HepG2 (cell line): ENCODE data around the gene VPS9D1. TPM values are rescaled to one million over a fixed set of nuclear protein-coding genes. Genes with fewer than 3 reads are reported as not detected.
A peak's percentile ranks its signal among the peaks of the same experiment; 100 is the strongest.

Source experiments
- CHD2 ChIP-seq: IDR thresholded peaks from 2 replicates; pipeline ENCODE4 v1.6.1; 2011; ENCODE audit warnings: low read depth, low read length, improper control_type of control experiment
- HOXA3 ChIP-seq: sonication (generic); formaldehyde crosslinking; IDR thresholded peaks from 2 replicates; pipeline ENCODE4 v1.5.0; 2020; ENCODE audit warnings: missing genetic modification reagents
- KDM5A ChIP-seq: fragments of 200-600 bp; sonication (generic); IDR thresholded peaks from 2 replicates; pipeline ENCODE4 v1.7.0; 2018; ENCODE audit warnings: antibody characterized with exemption, mild to moderate bottlenecking, low read length, borderline replicate concordance
- KMT2A ChIP-seq: sonication (generic); formaldehyde crosslinking; IDR thresholded peaks from 2 replicates; pipeline ENCODE4 v1.4.0; 2020; ENCODE audit warnings: missing genetic modification reagents
- POLR2AphosphoS5 ChIP-seq: IDR thresholded peaks from 2 replicates; pipeline ENCODE4 v1.6.1; 2012; ENCODE audit warnings: low read depth, low read length
- SETDB1 ChIP-seq: sonication (generic); formaldehyde crosslinking; IDR thresholded peaks from 2 replicates; pipeline ENCODE4 v1.5.1; 2020; ENCODE audit warnings: missing genetic modification reagents, mild to moderate bottlenecking, borderline replicate concordance
- TAF1 ChIP-seq: sonication (generic); formaldehyde crosslinking; IDR thresholded peaks from 2 replicates; pipeline ENCODE4 v1.4.0; 2020; ENCODE audit warnings: missing genetic modification reagents
- ZNF33B ChIP-seq: sonication (generic); formaldehyde crosslinking; IDR thresholded peaks from 2 replicates; pipeline ENCODE4 v1.5.1; 2020; ENCODE audit warnings: mild to moderate bottlenecking, missing genetic modification reagents
- ZNF441 ChIP-seq: sonication (generic); formaldehyde crosslinking; IDR thresholded peaks from 2 replicates; pipeline ENCODE4 v1.7.0; 2021; ENCODE audit warnings: missing genetic modification reagents, borderline replicate concordance
- ZNF749 ChIP-seq: sonication (generic); formaldehyde crosslinking; IDR thresholded peaks from 2 replicates; pipeline ENCODE4 v1.8.0; 2022; ENCODE audit warnings: mild to moderate bottlenecking, missing genetic modification reagents, moderate library complexity, borderline replicate concordance
- ZSCAN31 ChIP-seq: sonication (generic); formaldehyde crosslinking; IDR thresholded peaks from 2 replicates; pipeline ENCODE4 v1.5.0; 2020; ENCODE audit warnings: low read depth, mild to moderate bottlenecking, missing genetic modification reagents
- polyA plus RNA-seq, 8 experiments: library from polyadenylated mRNA; depleted of rRNA in 3 of 8; stranded (reverse) in 7 of 8; unstranded in 1 of 8; fragments of >200 nt; fragmentation: Illumina TruSeq in 4 of 8; extraction: Trizol in 4 of 8; gene quantifications; 2 replicates each; pipeline versions ENCODE4 v1.2.1 to v1.2.3, GENCODE V29; 2011 to 2016; ENCODE audit warnings: low read depth in 4 of 8, missing spikeins in 1 of 8, mixed read lengths in 1 of 8; ENCODE audit not compliant: insufficient read depth in 1 of 8
- total RNA-seq, 5 experiments: library from RNA; depleted of rRNA; stranded (reverse); fragments of >200 nt; fragmentation: Illumina TruSeq; extraction: Trizol; gene quantifications; 2 replicates each; pipeline ENCODE4 v1.2.3, GENCODE V29; 2016; ENCODE audit warnings: low read depth in 1 of 5
- TF ChIP-seq, protein P1 (sequence below): sonication (generic); formaldehyde crosslinking; IDR thresholded peaks from 2 replicates; pipeline ENCODE4 v1.4.0; 2020; ENCODE audit warnings: missing genetic modification reagents; ENCODE audit errors: not compliant biosample characterization
- TF ChIP-seq, protein P2 (sequence below): IDR thresholded peaks from 2 replicates; pipeline ENCODE4 v1.6.1; 2012; ENCODE audit warnings: low read depth, low read length, improper control_type of control experiment
- TF ChIP-seq, protein P3 (sequence below), 2 experiments: IDR thresholded peaks; 2 replicates each; pipeline ENCODE4 v1.6.1; 2011 to 2012; ENCODE audit warnings: low read length in 2 of 2, borderline replicate concordance in 1 of 2, low read depth in 1 of 2, mild to moderate bottlenecking in 1 of 2, moderate library complexity in 1 of 2
- TF ChIP-seq, protein P4 (sequence below): sonication (generic); formaldehyde crosslinking; IDR thresholded peaks from 2 replicates; pipeline ENCODE4 v1.4.0; 2020; ENCODE audit warnings: missing genetic modification reagents

The VPS9D1 gene
- total and polyA plus RNA-seq, 2 of the 13 experiments (the other 11 are each of a cell fraction or from before 2014, with no cell fraction given): 10.1 to 13.2 TPM

DNA sequence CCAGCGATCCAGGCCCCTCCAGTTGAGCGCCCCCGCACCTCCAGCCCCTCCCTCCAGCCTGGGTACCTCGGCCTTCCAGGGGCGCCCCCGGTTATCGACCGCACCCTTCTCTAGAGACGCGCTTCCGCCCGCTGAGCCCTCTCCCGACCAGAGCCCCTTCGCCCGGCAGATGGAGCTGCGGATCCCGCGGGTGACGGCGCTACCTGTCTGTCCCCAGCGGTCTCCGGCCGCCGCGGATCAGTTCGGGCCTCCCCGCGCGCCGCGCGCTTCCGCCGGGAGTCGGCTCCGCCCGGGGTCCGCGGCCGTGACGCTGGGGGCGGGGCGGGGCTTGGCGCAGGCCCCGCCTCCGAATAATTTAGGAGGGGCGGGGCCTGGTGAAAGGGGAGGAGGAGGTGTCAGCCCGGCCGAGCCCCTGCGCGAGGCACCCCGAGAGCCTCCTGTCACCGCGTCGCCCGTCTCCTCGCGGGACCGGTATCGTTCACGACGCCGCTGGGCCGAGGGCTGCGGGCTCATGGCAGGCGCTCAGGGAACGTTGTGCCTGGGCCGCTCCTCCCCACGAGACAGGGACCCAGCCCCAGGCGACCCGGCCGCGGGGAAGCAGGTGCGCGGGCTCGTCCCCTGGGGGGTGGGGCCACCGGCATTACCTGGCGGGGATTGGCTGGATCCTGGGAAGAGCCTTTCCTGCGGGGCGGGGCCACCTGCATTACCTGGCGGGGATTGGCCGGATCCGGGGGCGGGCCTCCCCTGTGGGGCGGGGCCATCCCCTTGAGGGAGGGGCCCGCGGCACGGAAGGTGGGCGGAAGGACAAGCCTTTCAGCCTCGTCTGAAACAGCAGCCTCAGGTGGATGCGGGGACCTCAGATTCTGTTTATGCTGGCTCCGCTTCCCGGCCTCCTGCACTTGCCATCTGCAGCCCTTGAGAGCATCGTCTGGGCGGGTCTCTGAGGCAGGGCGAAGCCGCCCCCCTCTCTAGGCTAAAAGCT, 19.0 kb downstream of the VPS9D1 start, which contains the start of gene SPATA2L (continued):
- TF ChIP-seq ZNF33B (CRISPR knock-in tag) (0 out of 2 replicates have a peak, but pooled peaks have one; percentile 83), HOXA3 (CRISPR knock-in tag) (0 out of 2 replicates have a peak, but pooled peaks have one; percentile 28), CHD2 (peak; percentile 23), KMT2A (0 out of 2 replicates have a peak, but pooled peaks have one; percentile 68), POLR2AphosphoS5 (peak; percentile 74), TAF1 (CRISPR knock-in tag) (peak; percentile 74), ZNF441 (CRISPR knock-in tag) (peak; percentile 82), KDM5A (peak; percentile 75; the same call in 1 of the 2 replicates), ZSCAN31 (CRISPR knock-in tag) (no peak), SETDB1 (no peak), ZNF749 (peak; percentile 75)
- TF ChIP-seq, protein P1, sequence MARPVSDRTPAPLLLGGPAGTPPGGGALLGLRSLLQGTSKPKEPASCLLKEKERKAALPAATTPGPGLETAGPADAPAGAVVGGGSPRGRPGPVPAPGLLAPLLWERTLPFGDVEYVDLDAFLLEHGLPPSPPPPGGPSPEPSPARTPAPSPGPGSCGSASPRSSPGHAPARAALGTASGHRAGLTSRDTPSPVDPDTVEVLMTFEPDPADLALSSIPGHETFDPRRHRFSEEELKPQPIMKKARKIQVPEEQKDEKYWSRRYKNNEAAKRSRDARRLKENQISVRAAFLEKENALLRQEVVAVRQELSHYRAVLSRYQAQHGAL (CRISPR knock-in tag): no peak
- TF ChIP-seq, protein P2, sequence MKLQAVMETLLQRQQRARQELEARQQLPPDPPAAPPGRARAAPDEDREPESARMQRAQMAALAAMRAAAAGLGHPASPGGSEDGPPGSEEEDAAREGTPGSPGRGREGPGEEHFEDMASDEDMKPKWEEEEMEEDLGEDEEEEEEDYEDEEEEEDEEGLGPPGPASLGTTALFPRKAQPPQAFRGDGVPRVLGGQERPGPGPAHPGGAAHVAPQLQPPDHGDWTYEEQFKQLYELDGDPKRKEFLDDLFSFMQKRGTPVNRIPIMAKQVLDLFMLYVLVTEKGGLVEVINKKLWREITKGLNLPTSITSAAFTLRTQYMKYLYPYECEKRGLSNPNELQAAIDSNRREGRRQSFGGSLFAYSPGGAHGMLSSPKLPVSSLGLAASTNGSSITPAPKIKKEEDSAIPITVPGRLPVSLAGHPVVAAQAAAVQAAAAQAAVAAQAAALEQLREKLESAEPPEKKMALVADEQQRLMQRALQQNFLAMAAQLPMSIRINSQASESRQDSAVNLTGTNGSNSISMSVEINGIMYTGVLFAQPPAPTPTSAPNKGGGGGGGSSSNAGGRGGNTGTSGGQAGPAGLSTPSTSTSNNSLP: 0 out of 2 replicates have a peak, but pooled peaks have one; percentile 8
- TF ChIP-seq, protein P3, sequence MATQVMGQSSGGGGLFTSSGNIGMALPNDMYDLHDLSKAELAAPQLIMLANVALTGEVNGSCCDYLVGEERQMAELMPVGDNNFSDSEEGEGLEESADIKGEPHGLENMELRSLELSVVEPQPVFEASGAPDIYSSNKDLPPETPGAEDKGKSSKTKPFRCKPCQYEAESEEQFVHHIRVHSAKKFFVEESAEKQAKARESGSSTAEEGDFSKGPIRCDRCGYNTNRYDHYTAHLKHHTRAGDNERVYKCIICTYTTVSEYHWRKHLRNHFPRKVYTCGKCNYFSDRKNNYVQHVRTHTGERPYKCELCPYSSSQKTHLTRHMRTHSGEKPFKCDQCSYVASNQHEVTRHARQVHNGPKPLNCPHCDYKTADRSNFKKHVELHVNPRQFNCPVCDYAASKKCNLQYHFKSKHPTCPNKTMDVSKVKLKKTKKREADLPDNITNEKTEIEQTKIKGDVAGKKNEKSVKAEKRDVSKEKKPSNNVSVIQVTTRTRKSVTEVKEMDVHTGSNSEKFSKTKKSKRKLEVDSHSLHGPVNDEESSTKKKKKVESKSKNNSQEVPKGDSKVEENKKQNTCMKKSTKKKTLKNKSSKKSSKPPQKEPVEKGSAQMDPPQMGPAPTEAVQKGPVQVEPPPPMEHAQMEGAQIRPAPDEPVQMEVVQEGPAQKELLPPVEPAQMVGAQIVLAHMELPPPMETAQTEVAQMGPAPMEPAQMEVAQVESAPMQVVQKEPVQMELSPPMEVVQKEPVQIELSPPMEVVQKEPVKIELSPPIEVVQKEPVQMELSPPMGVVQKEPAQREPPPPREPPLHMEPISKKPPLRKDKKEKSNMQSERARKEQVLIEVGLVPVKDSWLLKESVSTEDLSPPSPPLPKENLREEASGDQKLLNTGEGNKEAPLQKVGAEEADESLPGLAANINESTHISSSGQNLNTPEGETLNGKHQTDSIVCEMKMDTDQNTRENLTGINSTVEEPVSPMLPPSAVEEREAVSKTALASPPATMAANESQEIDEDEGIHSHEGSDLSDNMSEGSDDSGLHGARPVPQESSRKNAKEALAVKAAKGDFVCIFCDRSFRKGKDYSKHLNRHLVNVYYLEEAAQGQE (IDR thresholded peaks at IDR 0.05; ENCODE audit: borderline replicate concordance in 1 of 2, low read depth in 1 of 2, low read length in 2 of 2): 0 out of 4 replicates have a peak, but pooled peaks of 1 of the 2 experiments have one; percentile 18
- TF ChIP-seq, protein P4, sequence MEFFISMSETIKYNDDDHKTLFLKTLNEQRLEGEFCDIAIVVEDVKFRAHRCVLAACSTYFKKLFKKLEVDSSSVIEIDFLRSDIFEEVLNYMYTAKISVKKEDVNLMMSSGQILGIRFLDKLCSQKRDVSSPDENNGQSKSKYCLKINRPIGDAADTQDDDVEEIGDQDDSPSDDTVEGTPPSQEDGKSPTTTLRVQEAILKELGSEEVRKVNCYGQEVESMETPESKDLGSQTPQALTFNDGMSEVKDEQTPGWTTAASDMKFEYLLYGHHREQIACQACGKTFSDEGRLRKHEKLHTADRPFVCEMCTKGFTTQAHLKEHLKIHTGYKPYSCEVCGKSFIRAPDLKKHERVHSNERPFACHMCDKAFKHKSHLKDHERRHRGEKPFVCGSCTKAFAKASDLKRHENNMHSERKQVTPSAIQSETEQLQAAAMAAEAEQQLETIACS: peak; percentile 58; the same call in 1 of the 2 replicates
- TF ChIP-seq, all 625 proteins: peak for 228
